GM18519 (cell line): Measurements from ENCODE around the gene LMOD3.

Experiments
- ATAC-seq: cut with Tn5 transposase; IDR thresholded peaks from one replicate; pipeline ENCODE4 v1.9.1; 2021; ENCODE audit warnings: mild to moderate bottlenecking, moderate library complexity; ENCODE audit not compliant: unreplicated experiment, low FRiP score

The LMOD3 gene

GRCh38 chr3:69095636-69096035 lies 26.8 kb downstream of the LMOD3 start:
- ATAC-seq, result no peak

GRCh38 chr3:69094467-69095205 lies 27.8 kb downstream of the LMOD3 start:
- no peak for ATAC-seq

- ATAC-seq, result peak; percentile 72
These were observed 30.3 kb downstream of the LMOD3 start for GRCh38 chr3:69092030-69092516.

GRCh38 chr3:69091389-69092029 lies 30.9 kb downstream of the LMOD3 start:
- ATAC-seq, result no peak

- ATAC-seq, result no peak
These were observed 32.4 kb downstream of the LMOD3 start for GRCh38 chr3:69090021-69090420.

GRCh38 chr3:69088063-69088462 lies 34.3 kb downstream of the LMOD3 start:
- ATAC-seq, result no peak

DNA sequence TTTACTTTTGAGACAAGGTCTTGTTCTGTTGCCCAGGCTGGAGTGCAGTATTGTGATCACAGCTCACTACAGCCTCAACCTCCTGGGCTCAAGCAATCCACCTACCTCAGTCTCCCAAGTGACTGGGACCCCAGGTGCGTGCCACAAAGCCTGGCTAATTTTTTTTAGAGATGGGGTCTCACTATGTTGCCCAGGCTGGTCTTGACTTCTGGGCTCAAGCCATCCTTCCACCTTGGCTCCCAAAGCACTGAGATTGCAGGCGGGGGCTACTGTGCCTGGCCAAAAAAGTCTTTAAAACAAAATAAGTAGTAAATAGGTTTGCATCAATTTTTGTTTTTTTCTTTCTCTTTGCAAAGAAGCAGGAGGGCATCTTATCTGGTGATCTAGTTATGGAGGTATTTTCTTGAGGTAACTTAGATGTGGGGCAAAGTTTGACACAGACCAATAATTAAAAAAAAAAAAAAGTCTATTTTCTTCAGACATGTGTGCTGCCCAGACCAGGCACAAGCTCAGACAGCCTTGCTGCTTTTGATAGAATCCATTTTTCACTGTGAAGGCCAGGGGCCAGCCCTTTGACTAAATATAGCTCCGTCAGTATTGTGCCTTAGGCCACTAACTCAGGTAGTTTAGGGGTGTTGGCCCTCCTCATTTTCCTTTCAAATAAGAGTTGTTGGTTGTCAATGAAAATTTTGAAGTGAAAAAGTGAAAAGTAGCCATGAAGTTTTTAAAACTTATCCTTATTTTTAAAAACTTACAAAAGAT lies 35.2 kb downstream of the LMOD3 start:
- ATAC-seq, result no peak

- no peak for ATAC-seq
These were observed 36.3 kb downstream of the LMOD3 start for GRCh38 chr3:69085833-69086722.

- ATAC-seq, result no peak
These were observed 37.1 kb downstream of the LMOD3 start for GRCh38 chr3:69085168-69085832.

DNA sequence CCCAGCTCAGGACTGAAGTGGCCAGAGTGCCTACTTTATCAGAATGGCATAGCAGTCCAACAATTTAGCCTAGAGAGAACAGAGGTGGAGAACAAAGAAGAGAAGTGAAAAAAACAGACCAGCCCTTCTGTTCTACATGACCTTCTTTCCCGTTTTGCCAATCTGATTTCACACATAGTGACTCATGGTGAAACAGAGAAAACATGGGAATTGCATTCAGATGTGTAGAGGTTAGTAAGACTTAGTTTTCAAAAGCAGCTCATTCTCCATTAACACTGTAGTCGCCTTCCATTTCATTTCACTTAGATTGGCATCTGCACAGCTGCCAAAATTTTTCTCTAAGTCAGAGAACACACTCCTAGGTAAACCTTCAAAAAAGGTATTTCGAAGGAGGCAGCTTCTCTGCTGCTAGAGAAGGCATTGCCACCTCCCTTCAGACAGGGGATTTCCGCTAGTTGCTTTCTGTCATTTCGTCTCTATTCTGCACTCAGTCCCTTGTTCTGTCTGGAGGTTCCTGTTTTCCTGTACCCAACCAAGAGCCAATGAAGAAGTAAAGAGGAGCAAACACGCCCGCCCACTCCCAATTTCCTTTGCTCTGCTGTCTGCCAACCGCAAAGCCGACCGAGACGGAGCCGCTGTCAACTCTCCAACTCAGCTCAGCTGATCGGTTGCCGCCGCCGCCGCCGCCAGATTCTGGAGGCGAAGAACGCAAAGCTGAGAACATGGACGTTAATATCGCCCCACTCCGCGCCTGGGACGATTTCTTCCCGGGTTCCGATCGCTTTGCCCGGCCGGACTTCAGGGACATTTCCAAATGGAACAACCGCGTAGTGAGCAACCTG lies 37.8 kb downstream of the LMOD3 start, which contains the start of gene ARL6IP5:
ARL6IP5 (plus strand) TSS at position 612 of the 842 bp plus-strand sequence; CDS start at position 723, 111 bp downstream.
- peak; percentile 39 for ATAC-seq

- peak; percentile 56 for ATAC-seq
These were observed 39.6 kb downstream of the LMOD3 start for GRCh38 chr3:69082805-69083204.

DNA sequence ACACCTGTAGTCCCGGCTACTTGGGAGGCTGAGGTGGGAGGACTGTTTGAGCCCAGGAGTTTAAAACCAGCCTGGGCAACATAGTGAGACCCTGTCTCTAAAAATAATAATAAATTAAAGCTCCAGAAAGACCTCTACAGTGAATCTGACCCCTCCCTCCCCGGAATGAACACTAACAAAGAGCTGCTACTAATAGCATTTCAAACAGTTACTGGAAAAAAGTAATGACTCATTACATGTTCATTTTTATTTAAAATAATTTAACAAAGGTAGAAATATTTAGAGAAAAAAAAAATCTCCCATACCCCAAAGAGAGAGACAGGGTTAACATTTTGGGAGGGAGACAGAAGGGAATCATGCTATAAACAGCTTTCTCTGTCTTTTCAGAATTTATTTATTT lies 40.0 kb downstream of the LMOD3 start:
- no peak for ATAC-seq

- ATAC-seq, result no peak
These were observed 40.7 kb downstream of the LMOD3 start for GRCh38 chr3:69081583-69082262.

DNA sequence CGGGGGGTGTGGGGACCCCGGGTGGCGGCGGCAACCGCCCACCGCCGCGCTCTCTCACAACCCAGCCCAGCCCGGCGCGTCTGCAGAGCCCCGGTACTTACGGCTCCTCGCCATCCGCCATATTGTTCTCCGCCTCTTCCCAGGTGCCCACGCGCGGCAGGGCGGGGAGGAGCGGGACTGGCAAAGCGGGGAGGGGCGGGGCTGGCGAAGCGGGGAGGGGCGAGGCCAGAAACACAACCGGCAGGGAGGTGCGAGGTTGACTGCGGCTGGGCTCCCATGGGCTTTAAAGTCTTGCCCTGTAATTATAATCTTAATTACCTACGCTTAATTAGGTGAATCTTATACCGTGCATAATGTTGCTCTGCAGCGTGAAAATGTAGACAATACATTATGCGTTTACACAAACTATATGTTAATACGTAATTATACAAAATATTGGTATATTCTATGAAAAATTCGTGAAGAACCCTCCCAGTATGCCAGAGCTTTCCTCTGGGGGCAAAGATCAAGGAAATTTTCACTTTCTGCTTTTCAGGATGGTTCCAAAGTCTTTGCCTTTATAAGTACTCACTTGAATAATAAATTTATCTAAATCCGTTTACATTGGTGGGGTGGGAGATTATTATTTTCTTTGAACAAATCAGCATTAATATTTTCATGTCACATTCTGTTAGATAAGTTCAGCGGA lies 42.0 kb downstream of the LMOD3 start, which contains the start of gene UBA3:
UBA3 (minus strand) TSS at position 133 of the 688 bp plus-strand sequence; CDS start at position 121, 12 bp downstream.
- ATAC-seq, result peak; percentile 32

GRCh38 chr3:69079269-69080159 lies 42.9 kb downstream of the LMOD3 start:
- ATAC-seq, result no peak

- no peak for ATAC-seq
These were observed 49.5 kb downstream of the LMOD3 start for GRCh38 chr3:69072928-69073327.
